ENCODE results near the gene FUS. TPM values are rescaled to one million over a fixed set of nuclear protein-coding genes. Genes with fewer than 3 reads are reported as not detected.

Gene FUS
- total and polyA plus RNA-seq, 2 donors (not counting 3 experiments of a cell fraction or from before 2014, with no cell fraction given) = 307 to 569 TPM

DNA sequence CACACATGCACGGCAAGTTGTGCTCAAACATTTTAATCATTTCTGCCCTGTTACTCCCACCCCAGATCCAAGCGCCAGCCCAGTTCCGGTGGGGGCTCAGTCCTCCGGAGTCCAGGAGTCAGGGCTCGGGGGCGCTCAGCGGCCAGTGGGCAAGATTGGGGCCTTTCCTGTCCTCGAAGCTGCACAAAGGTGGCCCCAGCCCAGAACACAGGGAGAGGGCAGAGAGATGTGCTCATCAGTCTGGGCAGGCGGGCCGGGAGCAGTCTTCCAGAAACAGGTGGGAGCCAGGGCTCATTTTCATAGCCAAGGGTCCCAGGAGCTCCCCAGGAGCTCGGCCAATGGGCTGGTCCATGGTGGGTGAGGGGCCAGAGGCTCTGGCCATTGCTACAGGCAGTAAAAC is 48.5 kb upstream of the FUS start:
- Histone ChIP-seq H3K9ac (replicated peaks; ENCODE audit: extremely low read depth, insufficient read depth, low read length) (no peak overlapping the region), H3K27ac (ENCODE audit: insufficient read depth, low read depth, low read length) (no peak overlapping the region), H3K36me3 (ENCODE audit: control insufficient read depth in 2 of 2, extremely low read depth in 1 of 2, insufficient read depth in 2 of 2, low read length in 2 of 2) (peaks cover 0 to 11% of the 10 kb centered on the region in 2 experiments), H3K79me2 (ENCODE audit: control insufficient read depth, insufficient read depth, low read length) (no peaks in the 10 kb centered on the region), H3K9me3 (replicated peaks; ENCODE audit: control insufficient read depth, insufficient read depth, low read length) (no peaks in the 10 kb centered on the region), H3K4me2 (ENCODE audit: insufficient read depth, low read length) (no peak overlapping the region), H4K20me1 (replicated peaks; ENCODE audit: control insufficient read depth, extremely low read depth, insufficient read depth, low read length) (no peaks in the 10 kb centered on the region), H3K4me3 (replicated peaks in 1 of 3; ENCODE audit: insufficient read depth in 1 of 3, low read depth in 1 of 3, low read length in 3 of 3) (no peak overlapping the region), H3K9me1 (replicated peaks; ENCODE audit: control insufficient read depth, extremely low read depth, insufficient read depth, low read length) (no peaks in the 10 kb centered on the region), H3K4me1 (ENCODE audit: control insufficient read depth, extremely low read depth, insufficient read depth, low read length) (no peaks in the 10 kb centered on the region), H3K27me3 (ENCODE audit: control insufficient read depth in 2 of 2, insufficient read depth in 2 of 2, low read length in 2 of 2) (no peaks in the 10 kb centered on the region), H2AFZ (ENCODE audit: low read depth, low read length) (no peak overlapping the region)
- dilution Hi-C loops (cut with MboI; ENCODE audit: extremely low pct_ligation_motif_present, low sequenced_read_pairs) (no loop called here), intact Hi-C loops (cut with micrococcal nuclease) (no loop called here)
- POLR2A ChIA-PET = no interaction called here
- BruUV-seq (replicated peaks) = no TSS peak
- FAIRE-seq = no peak
- TF ChIP-seq, protein P1, sequence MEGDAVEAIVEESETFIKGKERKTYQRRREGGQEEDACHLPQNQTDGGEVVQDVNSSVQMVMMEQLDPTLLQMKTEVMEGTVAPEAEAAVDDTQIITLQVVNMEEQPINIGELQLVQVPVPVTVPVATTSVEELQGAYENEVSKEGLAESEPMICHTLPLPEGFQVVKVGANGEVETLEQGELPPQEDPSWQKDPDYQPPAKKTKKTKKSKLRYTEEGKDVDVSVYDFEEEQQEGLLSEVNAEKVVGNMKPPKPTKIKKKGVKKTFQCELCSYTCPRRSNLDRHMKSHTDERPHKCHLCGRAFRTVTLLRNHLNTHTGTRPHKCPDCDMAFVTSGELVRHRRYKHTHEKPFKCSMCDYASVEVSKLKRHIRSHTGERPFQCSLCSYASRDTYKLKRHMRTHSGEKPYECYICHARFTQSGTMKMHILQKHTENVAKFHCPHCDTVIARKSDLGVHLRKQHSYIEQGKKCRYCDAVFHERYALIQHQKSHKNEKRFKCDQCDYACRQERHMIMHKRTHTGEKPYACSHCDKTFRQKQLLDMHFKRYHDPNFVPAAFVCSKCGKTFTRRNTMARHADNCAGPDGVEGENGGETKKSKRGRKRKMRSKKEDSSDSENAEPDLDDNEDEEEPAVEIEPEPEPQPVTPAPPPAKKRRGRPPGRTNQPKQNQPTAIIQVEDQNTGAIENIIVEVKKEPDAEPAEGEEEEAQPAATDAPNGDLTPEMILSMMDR (IDR thresholded peaks at IDR 0.05; ENCODE audit: extremely low read depth in 1 of 2, insufficient read depth in 1 of 2, low read depth in 1 of 2, low read length in 2 of 2) = no peak
- TF ChIP-seq GATA2 (IDR thresholded peaks at IDR 0.05; ENCODE audit: insufficient read depth, insufficient read length, low read depth, low read length) (no peak), EZH2 (IDR thresholded peaks at IDR 0.05; ENCODE audit: borderline replicate concordance, low read depth, low read length, severe bottlenecking) (no peak), POLR2AphosphoS5 (IDR thresholded peaks at IDR 0.05; ENCODE audit: insufficient read depth, low read depth, low read length) (no peak), MAX (IDR thresholded peaks at IDR 0.05; ENCODE audit: insufficient read depth, insufficient read length) (no peak), FOS (IDR thresholded peaks at IDR 0.05; ENCODE audit: borderline replicate concordance, insufficient read depth, low read length) (no peak), JUN (IDR thresholded peaks at IDR 0.05; ENCODE audit: borderline replicate concordance, insufficient read depth, insufficient read length, low read depth) (no peak), MYC (IDR thresholded peaks at IDR 0.05; ENCODE audit: low read depth, low read length) (no peak), POLR2A (IDR thresholded peaks at IDR 0.05; ENCODE audit: low read depth, low read length) (no peak)
- no peak for DNase-seq (ENCODE audit: low read depth, low spot score)
- CTCF ChIA-PET = interaction anchor here (1.4 to 2.4 kb wide), 2 partner anchors 11 to 13 kb away, joined by 5 to 8 read pairs; no protein-coding TSS in a partner anchor
